OCI-M1 (cell line): ENCODE data around the gene IRS1.

Experiments used
- DNase-seq: peaks from one replicate; lab custom pipeline; 2025; lab: John Stamatoyannopoulos, UW

The IRS1 gene

GRCh38 chr2:226684563-226684959 is 115.1 kb downstream of the IRS1 start:
- peak; percentile 29 for DNase-seq

- DNase-seq = peak; percentile 63
These were observed 115.6 kb downstream of the IRS1 start for GRCh38 chr2:226683944-226684562.

DNA sequence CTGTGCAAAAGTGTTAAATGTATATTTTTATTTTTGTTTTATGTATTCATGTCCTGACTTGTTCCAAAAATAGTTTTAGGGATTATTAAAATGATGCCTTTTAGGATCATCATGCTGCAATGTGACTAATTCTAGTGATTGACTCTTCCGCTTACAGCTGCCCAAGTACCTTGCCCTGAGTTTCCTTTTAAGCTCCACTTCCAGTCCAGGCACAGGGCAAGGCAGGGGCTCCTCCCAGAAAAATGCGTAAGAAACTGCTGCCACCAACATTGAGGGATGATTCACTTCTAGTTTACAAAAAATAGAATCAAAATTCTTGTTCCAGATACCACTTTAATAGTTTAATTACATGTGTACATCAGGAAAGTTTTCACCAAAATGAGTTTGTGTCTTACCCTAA is 116.4 kb downstream of the IRS1 start:
- DNase-seq = no peak
